Lower leg skin (tissue), 3 donors: Measurements from ENCODE around the gene MYO15B.

Experiments used
- POLR2A ChIP-seq, 2 donors: fragments of 450-650 bp; IDR thresholded peaks; one replicate each; pipeline ENCODE4 v1.6.1; 2016 to 2017; ENCODE audit warnings: antibody characterized with exemption in 2 of 2, mild to moderate bottlenecking in 1 of 2, moderate library complexity in 1 of 2
- TF ChIP-seq, protein P1 (sequence below), 3 donors: fragments of 450-650 bp; IDR thresholded peaks; one replicate each; pipeline ENCODE4 v1.5.1; 2016; ENCODE audit warnings: antibody characterized with exemption in 3 of 3, mild to moderate bottlenecking in 3 of 3, moderate library complexity in 2 of 3

DNA sequence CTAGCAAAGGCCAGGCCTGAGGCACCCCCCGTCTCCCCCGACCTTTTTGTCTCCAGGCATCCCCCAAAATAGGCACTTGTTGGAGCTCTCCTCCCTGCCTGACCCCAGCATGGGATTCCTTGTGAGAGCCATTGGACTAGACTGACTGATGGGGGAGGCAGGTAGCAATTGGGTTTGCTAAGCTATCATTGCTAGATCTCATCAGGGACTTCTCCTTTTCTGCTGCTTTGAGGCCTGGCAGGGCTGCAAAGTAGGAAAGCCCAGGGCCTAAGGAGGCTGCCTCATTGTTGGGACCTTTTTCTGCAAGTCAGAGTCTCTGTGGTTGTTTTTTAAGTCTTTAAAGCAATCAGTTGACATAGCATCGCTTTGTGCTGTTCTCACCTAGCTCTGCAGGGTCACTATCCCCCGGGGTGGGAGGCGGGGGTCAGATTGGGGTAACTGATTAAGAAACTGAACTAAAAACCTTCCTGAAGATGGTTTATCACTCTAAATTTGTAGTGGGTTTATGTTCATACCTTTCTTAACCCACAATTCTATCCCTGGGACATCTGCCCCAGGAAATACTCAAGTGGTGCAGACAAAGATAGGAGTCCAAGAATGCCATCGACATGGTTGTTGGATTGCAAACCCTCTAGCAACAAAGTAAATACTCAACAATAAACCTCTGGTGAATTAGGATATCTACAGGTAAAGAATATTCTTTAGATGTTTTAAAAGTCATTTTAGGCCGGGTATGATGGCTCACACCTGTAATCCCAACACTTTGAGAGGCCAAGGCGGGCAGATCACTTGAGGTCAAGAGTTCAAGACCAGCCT is 34.1 kb upstream of the MYO15B start:
- no peak for TF ChIP-seq POLR2A (IDR thresholded peaks at IDR 0.05)
- TF ChIP-seq, protein P1, sequence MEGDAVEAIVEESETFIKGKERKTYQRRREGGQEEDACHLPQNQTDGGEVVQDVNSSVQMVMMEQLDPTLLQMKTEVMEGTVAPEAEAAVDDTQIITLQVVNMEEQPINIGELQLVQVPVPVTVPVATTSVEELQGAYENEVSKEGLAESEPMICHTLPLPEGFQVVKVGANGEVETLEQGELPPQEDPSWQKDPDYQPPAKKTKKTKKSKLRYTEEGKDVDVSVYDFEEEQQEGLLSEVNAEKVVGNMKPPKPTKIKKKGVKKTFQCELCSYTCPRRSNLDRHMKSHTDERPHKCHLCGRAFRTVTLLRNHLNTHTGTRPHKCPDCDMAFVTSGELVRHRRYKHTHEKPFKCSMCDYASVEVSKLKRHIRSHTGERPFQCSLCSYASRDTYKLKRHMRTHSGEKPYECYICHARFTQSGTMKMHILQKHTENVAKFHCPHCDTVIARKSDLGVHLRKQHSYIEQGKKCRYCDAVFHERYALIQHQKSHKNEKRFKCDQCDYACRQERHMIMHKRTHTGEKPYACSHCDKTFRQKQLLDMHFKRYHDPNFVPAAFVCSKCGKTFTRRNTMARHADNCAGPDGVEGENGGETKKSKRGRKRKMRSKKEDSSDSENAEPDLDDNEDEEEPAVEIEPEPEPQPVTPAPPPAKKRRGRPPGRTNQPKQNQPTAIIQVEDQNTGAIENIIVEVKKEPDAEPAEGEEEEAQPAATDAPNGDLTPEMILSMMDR (IDR thresholded peaks at IDR 0.05): no peak
